Stimulated activated CD4-positive, alpha-beta T cell treated with anti-CD3 and anti-CD28 coated beads, Interleukin-1b, Interleukin-23, amount 100 ng/mL, for 4 hours (primary cell): ENCODE measurements around the gene KLF15.
"Not testable (repeated sequence)": the region's sequence is repeated elsewhere in the genome, so short reads cannot be mapped to it uniquely, and the experiment has no call there.

Experiments
- DNase-seq, 2 donors: peaks; one replicate each; pipeline ENCODE4 v3.0.0-alpha.2; 2020; ENCODE audit warnings: low read depth in 2 of 2

Gene KLF15

DNA sequence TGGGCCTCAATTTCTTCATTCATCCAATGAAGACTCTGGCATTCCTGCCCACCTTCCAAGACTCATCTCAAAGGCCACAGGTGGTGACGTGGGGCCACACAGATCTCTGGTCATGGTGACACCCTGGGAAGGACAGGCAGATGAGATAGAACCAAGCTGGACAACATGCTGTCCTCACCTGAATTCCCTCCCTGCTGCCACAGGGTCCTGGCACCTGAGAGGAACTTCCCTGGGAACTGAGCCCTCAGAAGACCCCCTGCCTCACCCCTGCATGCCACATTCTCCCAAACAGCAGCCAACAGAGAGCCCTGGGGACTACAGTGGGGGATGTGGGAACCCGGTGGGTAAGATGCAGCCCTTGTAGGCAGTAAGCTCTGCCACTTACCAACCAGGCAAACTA is 10.7 kb downstream of the KLF15 start:
- no peak for DNase-seq

GRCh38 chr3:126345641-126346460 is 11.4 kb downstream of the KLF15 start:
- no peak for DNase-seq

DNA sequence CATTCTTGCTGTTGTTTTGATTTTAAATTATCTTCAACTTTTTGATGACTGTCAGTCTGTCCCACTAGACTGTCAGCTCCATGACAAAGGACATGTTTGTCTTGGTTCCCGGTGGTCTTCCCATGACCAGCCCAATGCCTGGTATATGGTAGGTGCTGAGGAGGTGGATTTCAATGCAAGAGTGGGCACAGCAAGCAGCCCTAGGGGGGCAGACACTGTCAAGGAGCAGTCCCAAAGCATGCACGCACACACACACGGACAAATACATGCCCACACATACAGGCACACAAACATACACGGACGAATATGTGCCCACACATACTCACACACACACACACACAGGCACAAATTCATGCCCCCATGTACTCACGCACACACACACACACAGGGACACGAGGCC is 12.0 kb downstream of the KLF15 start:
- no peak for DNase-seq

DNA sequence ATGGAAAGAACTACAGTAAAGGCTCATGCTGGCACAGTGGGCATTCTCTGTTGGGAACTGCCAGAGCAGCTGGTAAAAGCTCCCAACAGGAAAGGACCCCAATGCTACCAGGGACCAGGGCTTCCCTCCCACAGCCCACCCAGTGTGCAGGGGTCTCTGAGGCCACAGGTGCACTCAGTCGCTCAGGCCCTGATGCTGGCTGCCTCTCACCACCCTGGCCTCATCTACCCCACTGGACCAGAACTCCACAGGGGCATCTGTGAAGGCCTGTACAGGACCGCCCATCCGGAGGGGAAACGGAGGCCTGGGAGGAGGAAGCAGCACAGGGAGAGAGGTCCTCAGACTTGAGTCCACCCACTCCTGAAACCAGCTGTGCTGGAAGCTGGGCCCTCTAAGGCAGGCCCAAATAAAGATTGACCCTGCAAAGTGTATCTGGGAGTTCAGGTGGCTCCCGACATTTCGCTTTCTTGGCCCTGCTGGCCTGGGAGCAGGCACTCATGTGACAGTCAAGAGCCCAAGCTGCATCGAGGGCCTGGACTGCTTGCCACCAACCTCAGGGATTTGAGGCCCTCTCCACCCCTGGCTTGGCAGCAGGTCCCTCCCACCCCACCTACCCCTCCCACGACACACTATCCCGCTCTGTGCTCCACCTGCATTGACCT is 12.7 kb downstream of the KLF15 start:
- no peak for DNase-seq

- DNase-seq = no peak
These were observed 13.6 kb downstream of the KLF15 start for GRCh38 chr3:126343649-126344035.

DNA sequence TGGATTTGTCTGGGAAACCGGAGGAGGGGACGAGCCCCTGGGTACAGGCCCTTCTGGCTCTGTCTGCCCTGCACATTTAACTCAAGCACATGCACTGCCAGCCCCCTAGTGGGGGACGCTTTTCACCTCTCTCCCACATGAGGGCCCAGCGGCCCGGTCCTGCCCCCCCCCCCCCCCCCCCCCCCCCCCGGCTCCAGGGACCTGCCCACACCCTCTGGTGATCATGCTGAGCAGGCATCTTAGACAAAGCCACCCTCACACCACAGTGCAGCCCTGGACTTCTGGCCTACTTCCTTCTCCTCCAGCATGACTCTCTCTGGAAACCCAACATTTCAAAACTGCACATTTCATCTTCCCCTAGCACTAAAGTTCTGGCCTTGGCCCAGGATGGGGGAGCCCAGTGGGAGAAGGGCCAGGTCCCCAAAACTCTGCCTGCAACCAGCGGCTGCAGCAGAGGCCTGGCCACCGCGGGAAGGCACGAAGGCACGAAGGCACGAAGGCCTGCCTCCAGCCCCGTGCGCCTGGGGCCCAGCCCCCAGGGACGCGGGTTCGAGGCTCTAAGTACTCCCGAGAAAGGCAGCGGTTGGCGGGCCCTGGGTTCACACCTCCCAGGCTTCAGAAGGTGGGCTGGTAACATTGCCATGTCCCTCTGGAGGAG is 14.1 kb downstream of the KLF15 start:
- DNase-seq = no peak

GRCh38 chr3:126342211-126342610 is 15.0 kb downstream of the KLF15 start:
- DNase-seq = no peak

DNA sequence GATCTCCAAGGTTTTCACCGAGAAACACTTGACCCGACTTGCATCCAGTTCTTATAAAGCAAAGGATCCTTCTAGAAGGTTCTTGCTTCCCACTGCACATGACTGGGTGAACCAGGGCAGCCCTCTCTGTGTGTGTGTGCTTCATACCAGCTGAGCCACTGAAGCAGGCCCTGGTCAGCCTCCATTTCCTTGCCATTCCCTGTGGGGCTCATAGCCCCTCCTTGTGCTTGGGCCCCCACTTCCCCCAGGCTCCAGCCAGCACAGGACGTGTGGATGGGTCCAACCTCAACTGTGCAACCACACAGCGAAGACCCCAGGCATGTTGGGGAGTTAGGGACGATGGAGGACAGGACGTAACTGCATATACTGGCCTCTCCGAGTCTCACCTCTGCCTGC is 15.5 kb downstream of the KLF15 start:
- DNase-seq = no peak

DNA sequence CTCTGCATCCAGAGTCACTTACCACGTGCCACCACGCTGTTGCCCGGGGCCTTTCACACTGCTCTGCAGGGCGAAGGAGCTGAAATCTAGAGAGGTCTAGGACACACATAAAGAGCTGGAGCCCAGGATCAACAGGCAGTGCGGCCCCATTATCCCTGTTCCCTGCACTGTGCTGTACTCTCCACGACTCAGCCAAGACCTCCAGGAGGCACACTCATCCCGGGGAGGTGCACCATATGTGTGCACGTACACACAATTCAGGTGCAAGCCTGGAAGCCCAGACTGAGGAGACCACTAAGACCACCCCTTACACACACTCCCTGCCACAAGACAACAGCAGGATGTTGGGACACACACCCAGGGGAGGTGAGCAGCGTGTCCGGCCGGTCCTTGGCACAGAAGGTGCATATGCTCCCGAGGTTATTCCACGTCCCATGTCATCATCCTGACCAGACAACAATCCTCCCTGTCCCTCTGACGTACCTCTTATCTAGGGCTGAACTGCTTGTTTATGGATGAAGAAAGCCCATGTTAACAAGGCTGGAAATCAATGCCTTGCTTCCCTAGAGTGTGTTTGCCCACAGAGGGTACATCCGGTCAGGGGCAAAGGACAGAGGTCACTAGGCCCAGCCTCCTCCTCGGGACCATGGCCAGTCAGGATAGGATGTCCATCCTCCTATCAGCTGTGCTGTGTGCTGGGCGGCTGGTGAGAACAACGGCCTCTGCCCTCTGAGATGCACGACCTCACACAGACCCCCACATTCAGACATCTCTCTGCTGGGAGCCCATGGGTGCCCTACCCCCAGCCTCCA is 16.1 kb downstream of the KLF15 start:
- no peak for DNase-seq

DNA sequence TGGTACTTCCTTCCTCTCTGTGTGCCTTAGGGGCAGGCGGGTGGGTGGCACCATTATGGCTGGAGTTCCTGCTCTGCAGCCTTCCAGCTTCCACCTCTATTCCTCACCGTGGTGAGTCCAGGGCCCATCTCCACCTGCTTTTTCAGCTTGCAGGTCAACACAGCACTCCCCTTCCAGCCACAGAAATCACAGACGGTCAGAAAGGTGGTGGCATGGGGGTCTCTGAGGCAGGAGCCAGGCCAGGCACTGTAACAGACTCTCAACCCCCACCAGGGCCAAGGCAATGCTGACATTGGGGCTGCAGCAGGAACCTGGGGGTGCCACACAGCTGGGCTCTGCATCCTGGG is 16.6 kb downstream of the KLF15 start:
- no peak for DNase-seq

DNA sequence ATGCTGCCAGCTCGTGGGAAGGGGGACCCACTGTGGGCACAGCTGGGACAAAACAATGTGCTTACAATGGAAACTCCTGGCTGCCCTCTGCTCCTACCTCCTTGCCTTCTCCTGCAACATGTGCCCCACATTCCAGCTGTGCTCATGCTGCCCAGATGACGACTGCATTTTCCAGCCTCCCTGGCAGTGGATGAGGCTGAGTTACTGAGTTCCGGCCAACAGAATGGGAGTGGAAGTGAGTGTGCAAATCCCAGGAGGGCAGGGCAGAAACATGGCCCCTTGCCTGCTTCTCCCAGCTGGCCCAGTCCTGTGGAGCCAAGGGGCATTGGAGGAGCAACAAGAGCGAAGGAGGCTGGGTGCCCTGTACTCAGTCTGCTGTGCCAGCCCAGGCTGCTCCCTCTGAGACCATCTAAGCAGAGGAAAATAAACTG is 17.1 kb downstream of the KLF15 start:
- no peak for DNase-seq

DNA sequence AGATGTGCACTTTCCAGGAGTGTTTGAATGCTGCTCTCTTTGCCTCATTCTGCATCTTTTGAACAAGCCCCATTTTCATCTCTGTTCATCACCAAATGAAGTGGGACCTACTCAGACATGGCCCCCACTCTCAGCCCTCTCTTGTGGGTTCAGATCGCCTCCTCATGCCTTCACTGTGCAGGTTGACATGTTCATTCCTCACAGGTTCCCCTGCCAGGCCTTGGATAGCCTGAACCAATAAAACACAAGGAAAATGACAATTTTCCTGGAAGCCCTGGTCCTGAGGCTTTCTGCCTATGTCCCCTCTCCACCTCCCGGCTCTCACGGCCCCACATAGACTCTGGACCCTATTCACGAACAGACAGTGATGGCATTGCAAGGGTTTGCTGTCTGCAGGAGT is 17.7 kb downstream of the KLF15 start:
- DNase-seq = no peak

DNA sequence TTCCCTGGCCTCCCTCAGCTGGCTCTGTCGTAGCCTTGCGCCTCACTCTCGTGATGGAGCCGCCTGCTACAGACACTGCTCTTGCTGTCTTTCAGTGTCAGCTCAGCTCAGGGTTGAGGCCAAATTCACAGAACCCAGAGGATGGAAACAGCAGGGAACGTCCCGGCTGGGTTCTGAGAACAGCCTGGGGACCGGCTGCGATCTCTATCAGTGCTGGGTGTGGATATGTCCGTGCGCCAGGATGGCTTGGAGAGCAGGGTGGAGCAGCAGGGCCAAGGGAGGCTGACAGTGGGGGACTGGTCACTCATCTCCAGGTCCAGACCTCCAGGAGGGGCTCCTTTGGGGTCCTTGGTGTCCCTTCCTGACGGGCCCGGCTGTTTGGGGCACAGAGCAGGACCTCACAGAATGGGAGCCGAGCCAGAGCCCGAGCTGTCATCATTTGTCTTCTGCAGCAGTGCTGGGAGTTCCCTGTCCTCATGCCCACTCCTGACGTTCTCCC is 18.4 kb downstream of the KLF15 start:
- DNase-seq = no peak

GRCh38 chr3:126337980-126338651 is 19.1 kb downstream of the KLF15 start:
- no peak for DNase-seq

DNA sequence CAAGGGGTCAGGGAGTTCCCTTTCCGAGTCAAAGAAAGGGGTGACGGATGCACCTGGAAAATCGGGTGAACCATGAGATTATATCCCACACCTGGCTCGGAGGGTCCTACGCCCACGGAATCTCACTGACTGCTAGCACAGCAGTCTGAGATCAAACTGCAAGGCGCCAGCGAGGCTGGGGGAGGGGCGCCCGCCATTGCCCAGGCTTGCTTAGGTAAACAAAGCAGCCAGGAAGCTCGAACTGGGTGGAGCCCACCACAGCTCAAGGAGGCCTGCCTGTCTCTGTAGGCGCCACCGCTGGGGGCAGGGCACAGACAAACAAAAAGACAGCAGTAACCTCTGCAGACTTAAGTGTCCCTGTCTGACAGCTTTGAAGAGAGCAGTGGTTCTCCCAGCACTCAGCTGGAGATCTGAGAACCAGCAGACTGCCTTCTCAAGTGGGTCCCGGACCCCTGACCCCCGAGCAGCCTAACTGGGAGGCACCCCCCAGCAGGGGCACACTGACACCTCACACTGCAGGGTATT is 25.3 kb downstream of the KLF15 start:
- DNase-seq = not testable (repeated sequence)

- DNase-seq = no peak
These were observed 27.1 kb downstream of the KLF15 start for GRCh38 chr3:126329927-126330725.

GRCh38 chr3:126326629-126327028 is 30.6 kb downstream of the KLF15 start:
- DNase-seq = no peak

GRCh38 chr3:126322181-126322967 is 34.8 kb downstream of the KLF15 start:
- no peak for DNase-seq

- DNase-seq = no peak
These were observed 35.7 kb downstream of the KLF15 start for GRCh38 chr3:126321490-126321889.
